Fibroblast of mammary gland (primary cell): ENCODE measurements around the gene PPP4R3A.
"Not testable (repeated sequence)": the region's sequence is repeated elsewhere in the genome, so short reads cannot be mapped to it uniquely, and the experiment has no call there.

Experiments used
- DNase-seq: peaks from one replicate; pipeline ENCODE4 v3.0.0-alpha.2; 2010; ENCODE audit warnings: low read depth
- H3K4me3 ChIP-seq: 2 replicates; pipeline ENCODE4 v1.5.1; 2011; ENCODE audit warnings: low read depth, mild to moderate bottlenecking, low read length, moderate library complexity; ENCODE audit not compliant: control insufficient read depth
- CTCF ChIP-seq: conservative IDR thresholded peaks from 2 replicates; pipeline ENCODE4 v1.5.1; 2011; ENCODE audit warnings: low read depth, low read length, inconsistent platforms; ENCODE audit not compliant: control insufficient read depth, insufficient read depth

PPP4R3A gene

GRCh38 chr14:91409928-91410718, 100.0 kb downstream of the PPP4R3A start:
- H3K4me3 ChIP-seq: no peak overlapping the region
- no peak for DNase-seq

DNA sequence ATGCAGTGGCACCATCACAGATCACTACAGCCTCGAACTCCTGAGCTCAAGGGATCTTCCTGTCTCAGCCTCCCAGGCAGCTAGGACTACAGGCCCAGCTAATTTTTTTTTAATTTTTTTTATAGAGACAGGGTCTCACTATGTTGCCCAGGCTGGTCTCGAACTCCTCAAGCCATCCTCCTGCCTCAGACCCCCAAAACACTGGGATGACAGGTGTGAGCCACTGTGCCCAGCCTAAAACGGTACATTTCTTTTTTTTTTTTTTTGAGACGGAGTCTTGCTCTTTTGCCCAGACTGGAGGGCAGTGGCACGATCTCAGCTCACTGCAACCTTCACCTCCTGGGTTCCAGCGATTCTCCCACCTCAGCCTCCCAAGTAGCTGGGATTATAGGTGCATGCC, 100.9 kb downstream of the PPP4R3A start:
- not testable (repeated sequence) for DNase-seq, H3K4me3 ChIP-seq

More at GRCh38 chr14:91409928-91410718, 100.0 kb downstream of the PPP4R3A start:
- TF ChIP-seq CTCF: no peak
